GM06990 (cell line): ENCODE measurements around the gene RSPO1.

Experiments used
- DNase-seq: peaks from one replicate; pipeline ENCODE4 v3.0.0-alpha.2; 2011; ENCODE audit not compliant: insufficient read length; ENCODE audit errors: extremely low read depth
- H3K27me3 ChIP-seq: replicated peaks from 2 replicates; pipeline ENCODE4 v1.6.0; 2011; ENCODE audit warnings: low read length; ENCODE audit not compliant: control insufficient read depth, insufficient read depth
- H3K36me3 ChIP-seq: 2 replicates; pipeline ENCODE4 v1.5.1; 2011; ENCODE audit warnings: low read length; ENCODE audit not compliant: control insufficient read depth, insufficient read depth
- H3K4me3 ChIP-seq: replicated peaks from 2 replicates; pipeline ENCODE4 v1.5.1; 2011; ENCODE audit warnings: low read depth, mild to moderate bottlenecking, control low read depth, low read length
- CTCF ChIP-seq: IDR thresholded peaks from 2 replicates; pipeline ENCODE4 v1.5.1; 2011; ENCODE audit warnings: low read length, control low read depth, mild to moderate bottlenecking, inconsistent platforms; ENCODE audit not compliant: insufficient read depth, poor library complexity, severe bottlenecking

The RSPO1 gene

GRCh38 chr1:37633040-37633937 lies 1.4 kb downstream of the RSPO1 start:
- no peak for DNase-seq
- TF ChIP-seq CTCF: no peak
- H3K27me3 ChIP-seq: peaks cover 5% of the 10 kb centered on the region
- H3K4me3 ChIP-seq: no peak overlapping the region
- no peaks in the 10 kb centered on the region for H3K36me3 ChIP-seq

GRCh38 chr1:37631036-37631435 lies 3.7 kb downstream of the RSPO1 start:
- DNase-seq: no peak
- TF ChIP-seq CTCF: no peak
- peaks cover 5% of the 10 kb centered on the region for H3K27me3 ChIP-seq
- no peak overlapping the region for H3K4me3 ChIP-seq
- no peaks in the 10 kb centered on the region for H3K36me3 ChIP-seq

- DNase-seq: no peak
- no peak for TF ChIP-seq CTCF
- peaks cover 5% of the 10 kb centered on the region for H3K27me3 ChIP-seq
- no peak overlapping the region for H3K4me3 ChIP-seq
- H3K36me3 ChIP-seq: no peaks in the 10 kb centered on the region
Observed at GRCh38 chr1:37630426-37631028, 4.2 kb downstream of the RSPO1 start.

GRCh38 chr1:37629726-37630425 lies 4.8 kb downstream of the RSPO1 start:
- no peaks in the 10 kb centered on the region for H3K36me3 ChIP-seq
- no peak for TF ChIP-seq CTCF
- no peak for DNase-seq
- H3K27me3 ChIP-seq: peaks cover 4% of the 10 kb centered on the region
- no peak overlapping the region for H3K4me3 ChIP-seq

GRCh38 chr1:37629008-37629407 lies 5.7 kb downstream of the RSPO1 start:
- no peak overlapping the region for H3K4me3 ChIP-seq
- H3K36me3 ChIP-seq: no peaks in the 10 kb centered on the region
- no peak for DNase-seq
- H3K27me3 ChIP-seq: peaks cover 4% of the 10 kb centered on the region
- TF ChIP-seq CTCF: no peak
